LNCAP (cell line): ENCODE results near the gene GPR37L1.

Experiments
- TF ChIP-seq, protein P1 (sequence below): fragments of 450-650 bp; IDR thresholded peaks from 2 replicates; pipeline ENCODE4 v1.5.1; 2017; ENCODE audit warnings: mild to moderate bottlenecking

The GPR37L1 gene, protein sequence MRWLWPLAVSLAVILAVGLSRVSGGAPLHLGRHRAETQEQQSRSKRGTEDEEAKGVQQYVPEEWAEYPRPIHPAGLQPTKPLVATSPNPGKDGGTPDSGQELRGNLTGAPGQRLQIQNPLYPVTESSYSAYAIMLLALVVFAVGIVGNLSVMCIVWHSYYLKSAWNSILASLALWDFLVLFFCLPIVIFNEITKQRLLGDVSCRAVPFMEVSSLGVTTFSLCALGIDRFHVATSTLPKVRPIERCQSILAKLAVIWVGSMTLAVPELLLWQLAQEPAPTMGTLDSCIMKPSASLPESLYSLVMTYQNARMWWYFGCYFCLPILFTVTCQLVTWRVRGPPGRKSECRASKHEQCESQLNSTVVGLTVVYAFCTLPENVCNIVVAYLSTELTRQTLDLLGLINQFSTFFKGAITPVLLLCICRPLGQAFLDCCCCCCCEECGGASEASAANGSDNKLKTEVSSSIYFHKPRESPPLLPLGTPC

DNA sequence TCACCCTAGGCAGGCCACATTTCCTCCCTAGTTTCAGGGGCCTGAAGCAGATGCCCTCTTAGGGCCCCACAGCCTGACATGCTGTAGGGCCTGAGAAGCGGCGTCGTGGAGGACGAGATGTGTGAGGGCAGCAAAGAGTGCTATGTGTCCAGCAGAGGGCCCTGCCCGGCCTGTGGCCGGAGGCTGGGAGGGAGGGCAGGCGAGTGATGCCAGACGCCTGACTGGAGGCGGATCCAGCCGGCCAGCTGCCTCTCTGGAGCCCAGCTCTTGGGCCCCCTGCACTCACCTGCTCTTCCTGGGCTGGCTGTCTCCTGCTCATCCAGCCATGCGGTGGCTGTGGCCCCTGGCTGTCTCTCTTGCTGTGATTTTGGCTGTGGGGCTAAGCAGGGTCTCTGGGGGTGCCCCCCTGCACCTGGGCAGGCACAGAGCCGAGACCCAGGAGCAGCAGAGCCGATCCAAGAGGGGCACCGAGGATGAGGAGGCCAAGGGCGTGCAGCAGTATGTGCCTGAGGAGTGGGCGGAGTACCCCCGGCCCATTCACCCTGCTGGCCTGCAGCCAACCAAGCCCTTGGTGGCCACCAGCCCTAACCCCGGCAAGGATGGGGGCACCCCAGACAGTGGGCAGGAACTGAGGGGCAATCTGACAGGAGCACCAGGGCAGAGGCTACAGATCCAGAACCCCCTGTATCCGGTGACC, at the start of gene GPR37L1:
TSS of gene GPR37L1 (plus strand) at position 279 of the 697 bp plus-strand sequence. CDS start at position 326, 47 bp downstream.
- TF ChIP-seq, protein P1, sequence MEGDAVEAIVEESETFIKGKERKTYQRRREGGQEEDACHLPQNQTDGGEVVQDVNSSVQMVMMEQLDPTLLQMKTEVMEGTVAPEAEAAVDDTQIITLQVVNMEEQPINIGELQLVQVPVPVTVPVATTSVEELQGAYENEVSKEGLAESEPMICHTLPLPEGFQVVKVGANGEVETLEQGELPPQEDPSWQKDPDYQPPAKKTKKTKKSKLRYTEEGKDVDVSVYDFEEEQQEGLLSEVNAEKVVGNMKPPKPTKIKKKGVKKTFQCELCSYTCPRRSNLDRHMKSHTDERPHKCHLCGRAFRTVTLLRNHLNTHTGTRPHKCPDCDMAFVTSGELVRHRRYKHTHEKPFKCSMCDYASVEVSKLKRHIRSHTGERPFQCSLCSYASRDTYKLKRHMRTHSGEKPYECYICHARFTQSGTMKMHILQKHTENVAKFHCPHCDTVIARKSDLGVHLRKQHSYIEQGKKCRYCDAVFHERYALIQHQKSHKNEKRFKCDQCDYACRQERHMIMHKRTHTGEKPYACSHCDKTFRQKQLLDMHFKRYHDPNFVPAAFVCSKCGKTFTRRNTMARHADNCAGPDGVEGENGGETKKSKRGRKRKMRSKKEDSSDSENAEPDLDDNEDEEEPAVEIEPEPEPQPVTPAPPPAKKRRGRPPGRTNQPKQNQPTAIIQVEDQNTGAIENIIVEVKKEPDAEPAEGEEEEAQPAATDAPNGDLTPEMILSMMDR = peak; percentile 53

DNA sequence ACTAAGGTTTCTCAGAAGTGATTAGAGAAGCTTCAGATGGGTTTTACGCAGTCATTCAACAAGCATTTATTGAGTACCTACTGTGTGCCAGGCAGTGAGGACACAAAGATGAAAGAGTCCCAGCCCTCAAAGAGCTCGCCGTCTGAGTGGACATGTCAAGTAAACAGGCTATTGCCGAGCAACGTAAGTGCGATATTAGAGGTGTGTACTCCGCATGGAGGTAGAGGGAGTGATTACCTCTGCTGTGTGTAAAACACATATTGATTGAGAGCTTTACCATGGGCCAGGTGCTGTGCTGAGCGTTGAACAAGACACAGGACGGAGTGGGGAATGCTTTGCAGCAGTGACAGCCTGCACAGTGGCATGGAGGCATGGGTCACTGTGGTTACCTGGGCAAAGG, 49.5 kb upstream of the GPR37L1 start:
- TF ChIP-seq, protein P1 = no peak

DNA sequence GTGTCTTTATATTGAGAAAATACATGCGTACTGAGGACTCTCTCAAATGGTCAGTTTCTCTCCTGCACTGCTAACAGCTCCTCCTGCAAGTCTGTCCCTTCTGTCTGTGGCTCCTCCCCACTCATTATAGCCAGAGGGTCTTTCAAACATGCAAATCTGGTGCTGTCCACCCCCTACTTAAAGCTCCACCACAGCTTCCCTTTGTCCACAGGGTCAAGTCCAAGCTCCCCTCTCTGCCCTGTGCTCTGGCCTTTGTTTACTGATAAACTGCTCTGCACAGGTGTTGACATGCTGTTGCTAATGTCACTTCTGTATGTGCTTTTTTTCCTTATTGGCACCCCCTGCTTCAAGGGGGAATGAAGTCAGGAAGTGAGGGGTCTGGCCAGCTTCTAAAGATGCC, 47.7 kb upstream of the GPR37L1 start:
- TF ChIP-seq, protein P1 = no peak

DNA sequence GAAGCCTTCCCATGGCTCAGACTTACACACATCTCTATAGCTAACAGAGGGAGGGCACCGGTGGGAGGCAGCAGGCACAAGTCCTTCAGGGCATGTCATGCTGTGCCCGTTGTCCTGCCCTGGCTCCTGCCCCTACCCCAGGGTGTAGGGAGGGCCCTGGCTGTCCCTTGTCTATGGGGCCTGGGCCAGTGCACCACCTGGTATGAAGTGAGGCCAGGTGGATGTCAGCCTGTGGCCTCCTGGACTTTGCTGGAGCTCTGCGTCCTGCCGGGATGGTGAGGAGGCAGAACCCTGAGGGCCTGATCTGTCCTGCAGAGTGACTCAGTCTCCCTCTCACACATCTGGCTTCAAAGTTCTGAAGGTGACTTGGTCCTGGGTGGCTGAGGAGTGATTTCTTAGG, 47.3 kb upstream of the GPR37L1 start:
- TF ChIP-seq, protein P1 = no peak

DNA sequence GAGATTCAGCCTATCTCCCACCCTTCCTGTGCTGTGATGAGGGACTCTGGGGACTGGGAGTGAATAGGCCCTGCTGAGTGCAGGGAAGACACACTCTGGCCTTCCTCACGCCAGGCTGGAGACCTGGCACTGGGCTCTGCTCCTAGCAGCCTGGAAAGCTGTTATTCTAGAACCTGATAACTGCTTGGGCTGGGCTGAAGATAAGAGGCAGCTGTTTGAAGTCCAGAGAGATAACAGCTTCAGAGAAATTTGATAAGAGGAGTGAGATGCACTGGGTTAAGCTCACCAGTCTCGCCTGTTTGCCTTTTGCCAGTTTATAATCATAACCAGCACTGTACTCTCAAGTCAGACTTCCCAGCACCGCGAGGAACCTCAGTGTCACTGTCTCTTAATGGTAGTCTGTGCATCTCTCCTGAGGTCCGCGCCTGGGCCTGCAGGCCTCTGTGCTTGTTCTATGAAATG, 46.6 kb upstream of the GPR37L1 start:
- TF ChIP-seq, protein P1 = no peak

DNA sequence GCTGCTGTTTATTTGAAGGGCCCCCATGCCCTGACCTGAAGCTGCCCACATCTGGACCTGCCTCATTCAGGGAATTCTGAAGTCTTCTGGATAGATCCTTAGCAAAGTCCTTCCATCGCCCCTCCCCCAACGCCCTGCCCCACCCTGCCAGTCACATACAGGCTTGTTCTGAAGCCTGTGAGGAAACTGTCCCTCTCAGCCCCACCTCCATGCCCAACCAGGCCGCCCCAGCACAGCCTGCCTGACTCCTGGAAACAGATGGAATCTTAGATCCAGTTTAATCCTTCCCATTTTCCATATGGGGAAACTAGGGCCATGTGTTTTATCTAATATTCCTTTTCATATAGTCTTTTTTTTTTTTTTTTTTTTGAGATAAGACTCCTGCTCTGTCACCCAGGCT, 44.5 kb upstream of the GPR37L1 start:
- TF ChIP-seq, protein P1 = no peak

DNA sequence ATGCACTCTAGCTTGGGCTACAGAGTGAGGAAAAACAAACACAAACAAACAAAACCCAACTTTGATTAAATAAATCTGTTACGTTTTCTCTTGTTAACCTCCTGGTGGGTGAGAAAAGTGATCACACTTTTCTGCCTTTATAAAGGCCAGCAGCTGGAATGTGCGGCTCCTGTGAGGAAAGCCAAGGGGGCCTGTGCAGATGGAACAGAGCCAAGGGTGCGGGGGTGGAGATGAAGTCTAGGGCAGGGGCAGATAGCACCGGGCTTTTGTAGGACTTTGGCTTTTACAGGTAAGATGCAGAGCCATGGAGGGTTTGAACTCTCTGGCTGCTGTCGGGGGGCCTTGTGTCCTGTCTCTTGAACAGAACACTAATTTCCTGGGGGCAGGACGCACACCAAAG, 40.7 kb upstream of the GPR37L1 start:
- TF ChIP-seq, protein P1 = no peak
